ENCODE measurements around the gene PSPN.

The PSPN gene, protein sequence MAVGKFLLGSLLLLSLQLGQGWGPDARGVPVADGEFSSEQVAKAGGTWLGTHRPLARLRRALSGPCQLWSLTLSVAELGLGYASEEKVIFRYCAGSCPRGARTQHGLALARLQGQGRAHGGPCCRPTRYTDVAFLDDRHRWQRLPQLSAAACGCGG

DNA sequence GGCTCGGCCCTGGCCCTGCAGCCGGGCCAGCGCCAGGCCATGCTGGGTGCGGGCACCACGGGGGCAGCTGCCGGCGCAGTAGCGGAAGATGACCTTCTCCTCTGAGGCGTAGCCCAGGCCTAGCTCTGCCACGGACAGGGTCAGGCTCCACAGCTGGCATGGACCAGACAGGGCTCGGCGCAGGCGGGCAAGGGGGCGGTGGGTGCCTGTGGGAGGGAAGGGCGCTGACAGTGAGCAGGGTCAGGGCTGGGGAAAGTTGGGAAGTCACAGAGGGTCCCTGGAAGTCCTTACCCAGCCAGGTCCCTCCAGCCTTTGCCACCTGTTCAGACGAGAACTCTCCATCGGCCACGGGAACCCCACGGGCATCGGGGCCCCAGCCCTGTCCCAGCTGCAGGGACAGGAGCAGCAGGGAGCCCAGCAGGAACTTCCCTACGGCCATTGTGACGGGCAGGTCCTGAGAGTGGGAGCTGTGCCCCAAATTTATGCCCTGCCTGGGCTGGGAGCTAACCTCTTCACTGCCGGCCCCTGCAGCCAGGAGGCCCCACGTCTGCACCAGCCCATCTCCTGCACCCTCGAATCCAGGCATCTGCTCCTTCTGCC lies at the start of gene PSPN:
Gene PSPN, minus strand, starts transcription at position 523 of the 600 bp plus-strand sequence. Its CDS starts 84 bp downstream, at position 439.
- DNase-seq (ENCODE audit: low spot score), result no peak
- FAIRE-seq, result no peak

DNA sequence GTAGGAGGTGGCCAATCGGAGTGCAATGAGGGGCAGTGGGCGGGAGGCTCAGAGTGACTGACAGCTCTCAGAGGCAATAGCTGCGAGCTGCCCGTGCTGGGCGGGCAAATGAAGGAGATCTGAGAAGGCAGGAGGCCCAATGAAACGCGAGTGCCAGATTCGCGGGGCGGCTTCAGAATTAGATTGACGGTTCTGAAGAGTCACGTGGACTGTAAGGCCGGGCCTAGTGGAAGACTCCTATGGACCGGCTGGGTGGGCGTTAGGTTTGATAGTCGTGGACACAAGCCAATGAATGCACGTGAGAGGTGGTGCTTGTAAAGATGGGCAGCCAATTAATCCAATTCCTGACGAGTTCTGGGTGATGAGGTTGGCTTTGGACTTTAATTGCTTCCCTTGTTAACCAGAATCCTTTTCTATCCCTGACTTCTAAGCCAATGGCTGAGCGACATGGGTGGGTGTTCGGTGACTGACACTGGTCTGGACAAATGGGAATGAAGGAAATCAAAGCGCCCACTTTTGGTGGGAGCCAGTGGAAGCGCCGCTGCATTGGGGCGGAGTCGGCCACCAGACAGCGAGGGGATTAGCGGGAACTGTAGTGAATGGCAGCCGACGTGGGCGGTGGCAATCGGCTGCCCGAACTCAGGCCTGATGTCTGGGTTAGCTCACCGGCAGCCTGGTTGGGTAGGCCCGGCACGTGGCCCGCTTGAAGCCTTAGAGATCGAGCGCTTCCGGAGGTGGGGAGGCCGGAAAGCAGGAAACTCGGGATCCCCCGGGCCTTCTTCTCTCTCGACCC lies 49.4 kb upstream of the PSPN start:
- FAIRE-seq, result peak; percentile 97
- DNase-seq (ENCODE audit: low spot score), result peak; percentile 100

DNA sequence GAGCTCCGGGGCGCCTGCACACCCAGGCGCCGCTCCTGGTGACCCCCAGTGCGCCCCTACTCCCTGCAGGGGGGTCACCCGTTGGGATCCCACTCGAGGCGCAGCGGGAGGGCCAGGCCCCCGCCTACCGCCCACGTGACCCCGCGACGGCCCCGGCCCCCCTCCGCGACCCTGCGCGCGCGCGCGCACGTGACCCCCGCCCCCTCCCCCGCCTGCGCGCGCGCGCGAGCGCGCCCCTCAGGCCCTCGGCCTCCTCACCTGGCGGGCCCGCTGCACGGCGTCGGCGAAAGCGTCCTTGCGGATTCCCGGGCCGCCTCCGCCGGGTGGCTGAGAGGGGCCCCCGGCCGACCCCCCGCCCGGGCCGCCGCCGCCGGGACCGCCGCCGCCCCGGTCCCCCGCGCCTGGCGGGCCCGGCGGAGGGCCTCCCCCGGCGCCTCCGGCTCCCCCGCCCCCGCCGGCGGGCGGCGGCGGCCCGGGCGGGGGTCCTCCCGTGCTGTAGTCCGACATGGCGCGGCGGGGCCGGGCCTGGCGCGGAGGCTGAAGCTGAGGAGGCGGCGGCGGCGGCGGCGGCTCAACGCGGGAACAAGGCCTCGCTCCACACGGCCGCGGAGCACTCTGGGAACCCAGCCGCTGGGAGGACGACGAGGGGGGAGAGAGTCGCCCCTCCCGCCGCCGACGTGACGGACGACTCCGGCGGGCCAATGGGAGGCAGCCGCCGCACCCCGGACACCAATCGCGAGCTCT lies 48.6 kb upstream of the PSPN start, which contains the start of gene KHSRP:
Gene KHSRP, minus strand, starts transcription at position 617 of the 744 bp plus-strand sequence. Its CDS starts 110 bp downstream, at position 507.
- FAIRE-seq, result no peak
- no peak for DNase-seq (ENCODE audit: low spot score)

DNA sequence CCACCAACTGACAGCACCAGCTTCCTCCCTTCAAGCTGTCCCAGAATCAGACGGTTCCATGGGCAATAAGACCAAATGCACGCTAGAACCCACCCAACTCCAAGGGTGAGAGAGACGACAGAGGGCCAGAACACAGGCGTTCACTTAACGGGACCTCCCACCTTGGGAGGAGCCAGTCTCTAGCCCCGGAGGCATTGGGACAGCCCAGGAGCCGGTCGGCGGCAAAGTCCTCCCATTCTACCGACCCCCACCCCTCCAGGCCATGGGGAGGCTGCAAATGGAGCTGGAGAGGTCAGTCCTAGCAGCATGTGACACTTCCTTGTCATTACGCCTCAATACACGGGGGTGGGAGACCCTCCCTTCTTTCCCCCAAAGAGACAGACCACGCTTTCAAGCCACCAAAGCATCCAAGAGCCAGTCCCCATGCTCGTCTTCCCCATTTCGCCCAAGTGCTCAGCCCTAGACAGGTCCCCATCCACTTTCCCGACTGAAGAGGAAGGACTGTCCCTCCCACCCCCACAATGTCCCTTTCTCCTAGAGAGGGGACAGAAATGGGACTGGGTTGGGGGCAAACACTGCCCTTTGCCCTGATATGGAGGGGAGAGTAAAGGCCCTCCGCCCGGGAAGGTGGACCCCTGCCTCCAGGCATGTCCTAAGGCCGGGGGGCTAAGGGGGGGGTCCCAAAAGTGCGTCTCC lies 47.9 kb upstream of the PSPN start:
- DNase-seq (ENCODE audit: low spot score), result peak; percentile 19
- FAIRE-seq, result no peak

DNA sequence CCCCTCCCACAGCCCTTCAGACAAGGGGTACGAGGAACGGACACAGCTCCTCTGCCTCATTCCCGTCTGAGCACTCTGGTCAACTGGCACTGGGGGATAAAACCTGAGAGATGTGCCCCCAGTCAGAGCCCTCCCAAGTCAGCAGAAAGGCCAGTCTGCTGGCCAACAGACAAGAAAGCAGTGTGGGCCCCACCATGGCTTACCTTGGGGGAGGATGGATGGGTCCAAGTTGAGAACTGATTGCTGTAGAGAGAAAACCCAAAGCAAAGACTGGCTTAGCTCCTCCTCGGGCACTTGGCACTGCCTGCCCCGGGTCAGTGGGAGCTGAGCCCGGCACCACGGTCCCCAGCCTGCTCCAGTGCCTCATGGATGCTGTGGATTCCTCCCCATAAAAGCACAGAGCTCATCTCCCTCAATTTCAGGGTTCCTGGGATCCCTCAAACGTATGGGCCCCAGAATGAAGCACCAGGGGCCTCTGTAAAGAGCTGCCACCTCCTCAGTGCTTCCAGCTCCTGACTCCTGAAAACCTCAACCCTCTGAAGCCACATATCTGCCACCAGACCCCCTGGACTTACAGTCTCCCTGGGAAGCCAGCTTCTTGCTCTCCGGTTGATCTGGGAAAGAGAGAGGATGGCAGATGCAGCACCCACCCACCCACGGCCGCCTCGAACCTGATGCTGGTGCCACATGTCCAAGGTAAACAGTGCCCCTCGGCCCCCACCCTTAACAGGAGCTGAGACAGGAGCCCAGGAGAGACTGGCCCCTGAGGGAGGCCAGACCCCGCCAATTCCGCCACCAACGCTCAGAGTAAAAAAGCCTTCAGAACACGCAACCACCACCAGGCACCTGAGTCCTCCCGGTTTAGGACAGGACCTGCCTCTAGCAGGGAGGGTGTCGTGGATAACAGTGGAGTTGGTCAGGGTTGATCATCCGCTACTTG lies 45.6 kb upstream of the PSPN start:
- DNase-seq (ENCODE audit: low spot score) (no peak), FAIRE-seq (no peak)

DNA sequence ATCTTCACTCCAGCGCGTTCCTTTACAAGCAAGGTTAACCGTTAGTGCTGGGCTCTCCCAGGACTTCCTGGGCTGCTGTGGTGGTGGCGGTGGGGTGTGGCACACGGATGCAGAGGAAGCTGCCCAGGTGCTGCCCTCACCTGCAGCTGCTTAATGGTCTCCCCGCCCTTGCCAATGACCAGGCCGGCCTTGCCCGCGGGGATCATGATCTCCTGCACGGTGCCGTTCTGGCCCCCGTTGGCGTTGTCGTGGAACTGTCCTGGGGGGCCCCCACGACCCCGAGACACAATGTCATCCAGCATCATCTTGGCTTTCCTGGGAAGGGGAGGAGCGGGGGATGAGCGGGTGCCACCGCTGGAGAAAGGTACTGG lies 42.8 kb upstream of the PSPN start:
- DNase-seq (ENCODE audit: low spot score), result no peak
- no peak for FAIRE-seq

DNA sequence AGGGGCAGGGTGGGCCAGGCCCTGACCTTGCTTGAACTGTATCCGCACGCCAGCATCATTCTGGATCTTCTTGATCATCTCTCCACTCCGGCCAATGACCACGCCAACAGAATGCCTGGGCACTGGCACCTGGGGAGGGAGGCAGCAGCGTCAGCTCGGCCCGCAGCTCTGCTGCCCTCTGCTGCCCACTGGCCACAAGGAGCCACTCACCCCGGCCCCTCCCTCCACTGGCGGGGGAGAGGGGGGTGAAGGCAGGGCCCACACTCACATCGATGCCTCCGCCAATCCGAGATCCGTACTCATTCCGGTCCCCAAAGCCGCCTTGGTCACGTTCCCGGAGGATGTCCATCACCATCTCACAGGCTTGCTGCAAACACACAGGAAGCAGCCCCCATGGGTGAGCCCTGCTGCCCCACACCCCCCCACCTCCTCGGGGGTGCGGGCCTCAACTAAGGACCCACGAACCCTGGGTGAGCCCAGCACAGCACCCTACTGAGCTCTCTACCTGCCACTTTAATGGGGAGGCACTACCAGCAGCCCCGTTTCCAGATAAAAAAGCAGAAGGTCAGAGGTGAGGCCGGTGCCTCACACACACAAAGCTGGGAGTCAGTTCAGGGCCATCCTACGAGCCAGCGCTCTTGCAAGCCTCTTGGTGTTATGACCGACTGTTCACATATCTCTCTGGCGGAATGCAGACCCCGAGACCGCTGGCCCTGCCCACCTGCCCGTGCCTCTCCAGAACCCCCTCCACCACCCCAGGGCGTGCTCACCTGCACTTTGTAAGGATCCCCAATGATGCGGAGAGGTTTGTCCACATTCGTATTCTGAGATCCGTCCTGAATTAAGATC lies 42.2 kb upstream of the PSPN start:
- no peak for DNase-seq (ENCODE audit: low spot score)

DNA sequence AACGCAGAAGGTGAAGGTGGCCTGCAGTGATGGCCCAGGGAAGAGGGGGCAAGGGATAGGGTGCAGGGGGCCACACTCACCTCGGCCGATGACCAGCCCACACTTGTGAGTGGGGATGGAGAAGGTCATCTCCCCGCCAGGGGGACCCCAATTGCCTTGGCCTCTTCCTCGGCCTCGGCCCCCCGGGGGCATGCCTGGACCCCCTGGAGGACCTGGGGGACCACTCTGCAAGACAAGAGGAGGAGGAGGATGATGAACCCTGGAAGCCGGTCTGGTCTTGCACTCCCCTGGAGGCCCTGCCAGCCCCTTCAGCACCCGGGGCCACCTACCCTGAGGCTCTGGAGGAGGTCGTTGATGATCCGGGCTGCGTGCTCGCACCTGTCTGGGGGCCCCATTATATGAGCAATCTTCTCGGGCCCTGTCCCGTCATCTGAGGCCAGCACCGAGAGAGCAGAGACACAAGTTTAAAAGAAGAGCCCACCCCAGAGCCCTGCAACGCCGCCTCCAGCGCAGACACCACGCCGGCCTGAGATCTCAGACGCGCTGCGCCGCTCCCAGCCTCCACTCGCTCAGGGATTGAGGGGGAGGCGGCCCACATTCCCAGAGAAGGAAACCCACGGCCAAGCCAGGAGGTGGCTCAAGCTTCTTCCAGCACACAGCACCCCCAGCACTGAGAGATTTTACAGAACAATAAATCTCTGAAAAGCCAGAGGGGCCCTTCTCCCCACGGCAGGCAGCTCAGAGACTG lies 41.1 kb upstream of the PSPN start:
- no peak for FAIRE-seq

More for the DNA sequence above, 42.2 kb upstream of the PSPN start:
- FAIRE-seq, result no peak

DNA sequence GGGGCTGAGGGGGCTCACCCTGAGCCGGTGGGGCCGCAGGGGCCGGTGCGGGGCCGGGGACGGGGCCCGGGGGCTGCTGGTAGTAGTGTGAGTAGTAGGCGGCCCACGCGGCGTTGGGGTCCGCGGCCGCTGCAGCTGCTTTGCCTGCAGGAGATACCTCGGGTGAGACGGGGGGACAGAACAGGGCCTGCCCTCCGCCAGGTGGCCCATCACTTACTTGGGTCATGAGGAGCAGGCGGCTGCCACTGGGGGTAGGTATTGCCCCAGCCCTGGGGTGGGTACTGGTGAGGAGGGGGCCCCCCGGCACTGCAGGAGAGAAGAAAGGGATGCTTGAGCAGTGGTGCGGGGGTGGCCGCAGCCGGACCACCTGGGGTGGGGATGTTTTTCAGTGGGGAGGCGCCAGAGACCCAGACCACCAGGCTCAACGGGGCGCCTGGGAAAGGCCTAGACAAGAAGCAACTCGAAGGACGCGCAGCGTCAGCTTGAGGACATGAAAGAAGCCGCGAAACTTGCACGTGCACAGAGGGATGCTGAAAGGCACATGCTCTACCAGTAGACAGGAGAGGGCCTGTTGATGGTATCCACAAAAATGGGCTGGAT lies 40.0 kb upstream of the PSPN start:
- no peak for FAIRE-seq

More for the DNA sequence above, 41.1 kb upstream of the PSPN start:
- DNase-seq (ENCODE audit: low spot score), result no peak

DNA sequence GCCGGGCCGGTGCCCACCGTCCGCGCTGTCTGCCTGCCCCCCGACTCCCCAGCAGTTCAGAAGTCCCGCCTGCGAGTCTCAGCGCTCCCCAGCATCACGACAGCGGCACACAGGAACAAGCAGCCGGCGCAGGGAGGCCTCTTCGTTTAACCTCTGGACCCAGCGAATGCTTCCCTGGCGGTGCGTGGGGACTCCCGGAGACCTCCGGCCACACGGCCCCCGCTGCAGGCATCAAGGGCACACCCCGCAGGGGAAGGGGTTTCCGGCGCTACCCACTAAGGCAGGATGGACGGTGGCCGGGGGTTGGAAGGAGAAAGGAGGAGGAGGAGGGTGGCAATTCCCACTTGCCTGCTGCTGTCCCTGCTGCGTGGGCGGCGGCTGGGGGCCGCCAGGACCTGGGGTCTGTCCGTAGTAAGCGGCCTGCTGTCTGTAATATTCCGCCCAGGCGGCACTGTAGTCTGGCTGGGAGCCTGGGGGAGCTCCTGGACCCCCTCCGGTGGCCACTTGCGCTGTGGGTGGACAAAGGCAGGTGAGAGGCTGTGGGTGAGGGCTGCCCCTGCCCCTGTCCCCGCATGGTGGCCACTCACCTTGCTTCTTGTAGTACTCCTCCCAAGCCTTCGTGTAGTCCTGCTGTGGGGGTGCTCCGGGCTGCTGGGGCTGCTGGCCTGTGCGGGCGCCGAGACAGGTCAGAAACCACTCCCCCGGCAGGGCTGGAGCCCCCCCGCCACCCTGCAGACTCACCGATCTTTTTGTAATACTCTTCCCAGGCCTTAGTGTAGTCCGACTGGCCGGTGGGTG lies 39.3 kb upstream of the PSPN start:
- DNase-seq (ENCODE audit: low spot score) (no peak), FAIRE-seq (no peak)

More for the DNA sequence above, 40.0 kb upstream of the PSPN start:
- no peak for DNase-seq (ENCODE audit: low spot score)

DNA sequence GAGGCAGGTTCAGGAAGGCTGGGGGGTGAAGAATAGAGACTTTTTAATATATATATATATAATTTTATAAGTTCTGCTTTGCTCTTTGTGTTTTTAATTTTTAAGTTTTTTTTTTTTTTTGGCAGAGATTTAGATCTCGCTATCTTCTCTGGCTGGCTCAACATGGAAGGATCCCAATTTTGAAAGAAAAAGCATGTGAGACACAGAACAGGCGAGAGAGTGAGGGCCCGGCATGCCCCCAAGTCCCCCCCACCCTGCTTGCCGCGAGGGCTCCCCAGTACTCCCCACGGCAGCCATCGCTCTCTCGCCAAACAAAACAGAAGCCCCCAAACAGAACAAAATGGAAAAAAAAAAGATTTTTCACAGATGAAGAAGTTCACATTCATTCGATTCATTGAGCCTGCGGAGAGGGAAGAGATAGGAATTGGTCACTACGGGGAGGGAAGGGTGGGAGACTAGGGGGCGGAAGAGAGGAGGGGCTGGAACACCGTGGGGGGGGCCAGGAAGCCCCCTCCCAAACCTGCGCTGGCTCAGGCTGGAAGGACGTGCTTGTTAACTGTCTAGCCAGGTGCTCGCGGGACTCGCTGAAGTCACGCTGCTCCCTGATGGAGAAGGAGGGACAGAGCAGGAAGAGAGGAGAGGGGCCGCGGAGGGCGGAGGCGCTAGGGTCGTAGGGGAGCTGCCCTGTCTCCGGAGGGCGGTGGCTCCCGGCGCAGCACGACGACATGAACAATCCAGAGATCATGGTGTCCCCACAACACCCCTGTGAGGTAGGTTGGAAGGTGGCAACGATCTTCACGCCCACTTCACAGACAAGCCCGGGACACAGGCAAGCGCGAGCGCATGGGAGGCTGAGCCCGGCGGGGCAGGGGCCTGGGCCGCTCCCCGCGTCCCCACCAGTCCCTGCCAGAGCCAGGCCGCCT lies 38.2 kb upstream of the PSPN start:
- FAIRE-seq, result no peak

DNA sequence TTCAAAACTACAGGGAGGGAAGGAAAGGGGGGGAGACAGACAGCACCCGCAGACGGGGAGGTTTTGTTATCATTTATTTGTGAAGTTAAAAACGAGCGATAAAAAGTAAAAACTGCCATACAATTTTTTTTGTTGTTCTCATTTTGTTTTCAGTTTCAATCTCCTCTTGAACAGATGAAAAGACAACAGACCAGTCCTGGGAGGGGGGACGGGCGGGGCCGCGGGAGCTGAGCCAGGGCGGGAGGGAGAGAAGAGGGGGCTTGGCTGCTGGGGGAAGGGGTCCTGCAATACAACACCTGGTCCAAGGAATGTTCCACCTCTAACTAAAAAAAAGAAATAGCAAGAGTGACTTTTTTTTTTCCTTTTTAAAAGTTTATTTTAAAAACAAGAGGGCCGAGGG lies 37.6 kb upstream of the PSPN start:
- FAIRE-seq (no peak), DNase-seq (ENCODE audit: low spot score) (no peak)

More for the DNA sequence above, 38.2 kb upstream of the PSPN start:
- no peak for DNase-seq (ENCODE audit: low spot score)

DNA sequence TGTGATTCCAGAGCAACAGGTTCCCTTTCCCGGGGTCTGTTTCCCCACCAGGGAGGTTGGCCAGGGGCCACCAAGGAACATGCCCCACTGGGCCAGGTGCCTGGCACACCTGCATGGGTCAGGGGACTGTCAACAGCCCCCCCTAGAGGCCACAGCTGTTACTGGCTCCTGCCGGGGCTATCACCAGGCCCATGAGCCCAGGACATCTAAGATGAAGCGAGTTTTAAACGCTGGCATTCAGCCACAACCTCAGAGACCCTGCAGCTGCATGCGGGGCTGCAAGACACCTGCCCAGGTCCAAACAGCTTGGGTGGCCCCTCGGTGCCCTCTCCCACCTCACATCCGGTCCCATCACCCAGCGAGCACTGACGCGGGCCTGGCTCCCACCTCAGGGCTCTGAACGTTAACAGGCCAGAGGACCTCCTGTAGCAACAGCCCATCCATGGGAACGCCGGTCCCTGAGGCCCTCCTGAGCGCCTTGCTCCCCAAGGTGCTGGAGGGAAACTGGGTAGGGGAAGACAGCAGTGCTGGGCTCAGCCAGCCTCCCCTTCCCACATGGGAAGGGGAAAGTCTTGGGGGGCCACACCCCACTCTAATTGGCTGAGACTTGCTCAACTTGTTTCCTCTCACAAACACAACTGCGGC lies 36.8 kb upstream of the PSPN start:
- FAIRE-seq, result no peak
- DNase-seq (ENCODE audit: low spot score), result peak; percentile 4

DNA sequence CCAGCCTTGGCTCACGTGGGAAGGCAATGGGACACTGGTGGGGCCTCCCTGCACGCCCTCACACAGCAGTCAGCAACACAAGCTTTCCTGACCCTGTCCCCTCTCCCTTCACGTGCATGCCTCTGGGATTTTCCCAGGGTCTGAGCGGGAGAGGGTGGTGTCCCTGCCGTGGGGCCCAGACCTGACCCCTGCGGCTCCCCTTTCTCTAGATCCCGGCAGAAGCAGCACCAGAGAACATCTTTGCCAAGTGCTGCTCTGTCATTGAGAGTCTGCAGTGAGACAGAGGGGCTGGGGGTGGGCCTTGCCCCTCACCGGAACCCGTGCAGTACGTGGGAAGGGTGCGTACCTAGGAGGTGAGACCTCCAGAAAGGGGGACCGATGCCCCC lies 36.3 kb upstream of the PSPN start:
- no peak for FAIRE-seq

DNA sequence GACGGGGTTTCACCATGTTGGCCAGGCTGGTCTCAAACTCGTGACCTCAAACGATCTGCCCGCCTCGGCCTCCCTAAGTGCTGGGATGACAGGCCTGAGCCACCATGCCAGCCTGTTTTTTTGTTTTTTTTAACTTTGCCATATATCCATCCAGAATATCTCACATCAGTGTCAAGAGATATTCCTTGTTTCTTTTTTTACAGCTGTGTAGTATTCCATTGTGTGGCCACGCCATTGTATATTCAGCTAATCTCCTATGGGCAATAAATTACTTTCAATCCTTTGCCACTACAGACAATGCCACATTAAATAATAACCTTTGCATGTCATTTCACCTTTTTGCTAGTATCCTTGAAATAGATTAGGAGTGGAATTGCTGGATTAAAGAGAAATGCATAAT lies 33.6 kb upstream of the PSPN start:
- DNase-seq (ENCODE audit: low spot score), result no peak
- no peak for FAIRE-seq

More for the DNA sequence above, 36.3 kb upstream of the PSPN start:
- no peak for DNase-seq (ENCODE audit: low spot score)

DNA sequence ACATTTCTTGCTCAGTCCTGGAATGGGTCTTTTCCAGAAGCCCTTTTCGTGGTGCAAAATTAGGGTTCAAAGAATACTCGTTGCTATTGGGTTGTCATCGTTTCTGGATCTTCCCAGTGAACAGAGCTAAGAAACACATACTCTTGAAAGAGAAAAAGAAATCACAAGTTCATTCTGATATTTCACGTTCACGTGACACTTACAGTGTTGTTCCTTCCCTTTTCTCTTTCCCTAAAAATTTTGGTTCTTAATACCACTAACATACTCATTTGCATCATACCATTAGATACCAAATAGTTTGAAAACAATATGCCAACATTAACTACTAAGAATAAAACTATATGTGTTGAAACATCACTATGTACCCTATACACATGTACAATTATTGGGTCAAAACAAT lies 30.7 kb upstream of the PSPN start:
- no peak for FAIRE-seq

More for the DNA sequence above, 30.7 kb upstream of the PSPN start:
- no peak for DNase-seq (ENCODE audit: low spot score)

All from RCC 7860 (cell line).